Parathyroid adenoma (tissue), 2 donors: ENCODE results near the gene TMEM178B.

Source experiments
- H2AFZ ChIP-seq: fragments of 300-600 bp; sonication (generic); one replicate; pipeline ENCODE4 v1.7.0; 2017; ENCODE audit warnings: antibody characterized with exemption, mild to moderate bottlenecking
- H3K27ac ChIP-seq: fragments of 300-600 bp; sonication (generic); one replicate; pipeline ENCODE4 v1.7.0; 2017
- H3K27me3 ChIP-seq: fragments of 300-600 bp; sonication (generic); one replicate; pipeline ENCODE4 v1.7.0; 2017; ENCODE audit warnings: low read length; ENCODE audit not compliant: control insufficient read depth, insufficient read depth
- H3K36me3 ChIP-seq: fragments of 300-600 bp; sonication (generic); one replicate; pipeline ENCODE4 v1.7.0; 2017; ENCODE audit warnings: low read length; ENCODE audit not compliant: control insufficient read depth, insufficient read depth
- H3K4me1 ChIP-seq: fragments of 300-600 bp; sonication (generic); one replicate; pipeline ENCODE4 v1.7.0; 2017; ENCODE audit warnings: control low read depth
- H3K4me2 ChIP-seq: fragments of 300-600 bp; sonication (generic); one replicate; pipeline ENCODE4 v1.7.0; 2017; ENCODE audit warnings: low read length
- H3K4me3 ChIP-seq: fragments of 300-600 bp; sonication (generic); one replicate; pipeline ENCODE4 v1.7.0; 2017; ENCODE audit warnings: low read depth, low read length
- H3K79me2 ChIP-seq: fragments of 300-600 bp; sonication (generic); one replicate; pipeline ENCODE4 v1.7.0; 2017; ENCODE audit warnings: control low read depth
- H3K9ac ChIP-seq: fragments of 300-600 bp; sonication (generic); one replicate; pipeline ENCODE4 v1.7.0; 2017; ENCODE audit warnings: mild to moderate bottlenecking
- H3K9me3 ChIP-seq: fragments of 300-600 bp; sonication (generic); one replicate; pipeline ENCODE4 v1.7.0; 2017; ENCODE audit warnings: low read length; ENCODE audit not compliant: control insufficient read depth
- TF ChIP-seq, protein P1 (sequence below): fragments of 300-600 bp; sonication (generic); IDR thresholded peaks from one replicate; pipeline ENCODE4 v1.7.0; 2017; ENCODE audit warnings: antibody characterized with exemption, mild to moderate bottlenecking
- donor health status: primary hyperparathyroidism.

Gene TMEM178B

DNA sequence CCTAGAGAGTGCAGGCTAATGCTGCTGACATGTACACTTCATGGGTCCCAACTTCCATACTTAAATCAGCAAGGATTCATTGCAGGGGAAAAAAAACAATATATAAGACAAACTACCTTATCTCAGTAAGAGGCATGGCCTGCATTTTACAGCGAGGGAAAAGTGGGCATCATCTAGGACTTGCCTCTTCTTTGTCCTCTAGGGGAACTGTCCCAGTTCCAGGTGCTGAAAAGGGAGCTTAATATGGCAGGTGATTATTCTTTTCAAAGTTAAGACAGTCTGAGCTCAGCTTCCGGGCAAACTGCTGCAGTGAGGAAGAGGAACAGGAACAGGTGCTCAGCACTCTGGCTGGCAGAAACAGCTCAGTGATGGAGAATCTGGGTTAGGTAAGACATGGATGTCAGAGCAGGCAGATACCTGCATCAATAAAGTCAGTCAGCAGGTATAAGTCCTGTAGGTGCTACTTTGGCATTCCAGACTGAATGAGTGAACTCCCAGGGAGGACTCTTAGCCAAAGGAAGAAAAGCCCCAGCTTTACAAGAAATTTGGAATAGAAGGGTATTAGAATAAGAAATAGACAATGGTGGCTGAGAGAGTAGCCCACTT is 147.2 kb downstream of the TMEM178B start:
- no peak overlapping the region for H3K9ac ChIP-seq
- TF ChIP-seq, protein P1, sequence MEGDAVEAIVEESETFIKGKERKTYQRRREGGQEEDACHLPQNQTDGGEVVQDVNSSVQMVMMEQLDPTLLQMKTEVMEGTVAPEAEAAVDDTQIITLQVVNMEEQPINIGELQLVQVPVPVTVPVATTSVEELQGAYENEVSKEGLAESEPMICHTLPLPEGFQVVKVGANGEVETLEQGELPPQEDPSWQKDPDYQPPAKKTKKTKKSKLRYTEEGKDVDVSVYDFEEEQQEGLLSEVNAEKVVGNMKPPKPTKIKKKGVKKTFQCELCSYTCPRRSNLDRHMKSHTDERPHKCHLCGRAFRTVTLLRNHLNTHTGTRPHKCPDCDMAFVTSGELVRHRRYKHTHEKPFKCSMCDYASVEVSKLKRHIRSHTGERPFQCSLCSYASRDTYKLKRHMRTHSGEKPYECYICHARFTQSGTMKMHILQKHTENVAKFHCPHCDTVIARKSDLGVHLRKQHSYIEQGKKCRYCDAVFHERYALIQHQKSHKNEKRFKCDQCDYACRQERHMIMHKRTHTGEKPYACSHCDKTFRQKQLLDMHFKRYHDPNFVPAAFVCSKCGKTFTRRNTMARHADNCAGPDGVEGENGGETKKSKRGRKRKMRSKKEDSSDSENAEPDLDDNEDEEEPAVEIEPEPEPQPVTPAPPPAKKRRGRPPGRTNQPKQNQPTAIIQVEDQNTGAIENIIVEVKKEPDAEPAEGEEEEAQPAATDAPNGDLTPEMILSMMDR, result no peak

DNA sequence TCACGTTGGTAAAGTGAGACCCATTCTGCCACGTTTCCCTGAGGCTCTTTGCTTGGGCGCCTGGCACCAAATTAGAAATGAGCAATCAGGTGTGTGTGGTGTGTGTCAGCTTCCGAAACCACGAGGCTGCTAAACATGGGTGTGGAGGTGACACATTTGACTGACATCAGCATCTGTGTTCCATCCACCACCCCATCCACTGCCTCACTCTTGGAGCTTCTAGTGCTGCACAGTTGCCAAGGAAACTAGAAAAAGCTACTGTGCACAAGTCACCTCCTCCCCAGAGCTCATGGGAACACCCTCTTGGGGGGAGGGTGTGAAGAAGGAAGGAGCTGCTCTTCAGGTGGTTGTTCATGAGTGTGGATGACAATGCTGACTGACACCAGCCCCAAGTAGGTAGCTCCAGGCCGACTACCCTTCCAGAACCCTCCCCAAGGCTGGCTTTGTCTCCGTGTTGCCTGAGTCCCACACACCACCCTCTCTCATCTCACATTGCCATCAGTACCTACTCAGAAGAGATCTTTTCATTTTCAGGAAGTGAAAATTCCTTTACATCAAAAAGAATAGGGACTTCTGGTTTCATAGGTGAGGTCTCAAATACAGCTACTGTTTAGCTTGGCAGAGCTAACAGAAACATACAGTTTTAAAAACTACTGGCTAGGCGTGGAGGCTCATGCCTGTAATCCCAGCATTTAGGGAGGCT is 152.2 kb downstream of the TMEM178B start:
- TF ChIP-seq, protein P1, result no peak
- Histone ChIP-seq H3K4me1 (peaks cover 26% of the 10 kb centered on the region), H3K27me3 (no peaks in the 10 kb centered on the region), H3K36me3 (no peaks in the 10 kb centered on the region), H3K9me3 (no peaks in the 10 kb centered on the region), H3K4me3 (no peak overlapping the region), H3K79me2 (peaks cover 18% of the 10 kb centered on the region), H3K4me2 (no peak overlapping the region), H3K9ac (no peak overlapping the region), H2AFZ (no peak overlapping the region), H3K27ac (no peak overlapping the region)

More for the DNA sequence above, 147.2 kb downstream of the TMEM178B start:
- no peak overlapping the region for H3K4me3 ChIP-seq
- peaks cover 13% of the 10 kb centered on the region for H3K79me2 ChIP-seq
- H3K27ac ChIP-seq, result no peak overlapping the region
- no peak overlapping the region for H3K4me2 ChIP-seq
- no peaks in the 10 kb centered on the region for H3K9me3 ChIP-seq
- H3K4me1 ChIP-seq, result peaks cover 21% of the 10 kb centered on the region
- no peaks in the 10 kb centered on the region for H3K27me3 ChIP-seq
- H3K36me3 ChIP-seq, result no peaks in the 10 kb centered on the region
- H2AFZ ChIP-seq, result no peak overlapping the region

DNA sequence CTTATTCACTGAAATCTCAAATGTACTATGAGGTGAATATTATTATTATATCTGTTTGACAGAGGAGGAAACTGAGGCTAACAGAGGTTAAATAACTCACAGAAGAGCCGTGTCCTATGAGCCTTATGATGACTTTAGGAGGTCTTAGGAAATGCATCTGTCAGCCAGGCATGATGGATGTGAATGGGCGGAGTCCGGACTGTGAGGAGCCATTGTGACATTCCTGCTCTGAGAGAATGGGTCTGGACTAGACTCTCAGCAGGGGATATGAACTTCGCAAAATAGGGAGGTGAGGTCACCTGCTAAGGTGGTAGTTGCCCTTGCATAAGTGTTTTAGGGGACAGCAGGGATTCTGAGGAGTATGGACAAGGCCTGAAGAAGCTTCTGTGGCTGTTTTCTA is 153.6 kb downstream of the TMEM178B start:
- no peak overlapping the region for H2AFZ ChIP-seq
- H3K4me2 ChIP-seq, result no peak overlapping the region
- no peak overlapping the region for H3K9ac ChIP-seq
- H3K4me1 ChIP-seq, result peaks cover 26% of the 10 kb centered on the region
- H3K27ac ChIP-seq, result no peak overlapping the region
- peaks cover 28% of the 10 kb centered on the region for H3K79me2 ChIP-seq
- TF ChIP-seq, protein P1, result no peak
- H3K27me3 ChIP-seq, result no peaks in the 10 kb centered on the region
- H3K36me3 ChIP-seq, result no peaks in the 10 kb centered on the region
- no peak overlapping the region for H3K4me3 ChIP-seq
- H3K9me3 ChIP-seq, result no peaks in the 10 kb centered on the region

DNA sequence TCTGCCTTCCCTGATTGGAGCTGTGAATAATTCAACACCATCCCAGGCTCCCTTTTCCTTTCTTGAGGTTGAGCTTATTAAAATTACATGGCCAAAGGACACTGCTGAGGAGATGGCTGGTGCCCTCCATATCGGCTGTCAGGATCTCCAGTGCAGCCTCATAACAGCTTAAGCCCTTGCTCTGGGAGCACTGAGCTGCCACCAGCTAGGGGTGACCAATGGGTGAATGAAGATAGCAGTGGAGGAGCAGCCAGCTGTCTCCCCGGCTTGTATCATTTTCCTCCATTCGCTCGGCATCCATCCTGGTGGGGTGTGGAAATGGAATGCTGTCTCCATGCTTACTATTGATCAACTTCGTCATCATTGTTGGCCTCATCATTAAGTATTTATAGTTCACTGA is 154.6 kb downstream of the TMEM178B start:
- no peak overlapping the region for H3K4me2 ChIP-seq
- H3K27ac ChIP-seq, result no peak overlapping the region
- TF ChIP-seq, protein P1, result no peak
- H3K4me1 ChIP-seq, result peaks cover 26% of the 10 kb centered on the region
- no peak overlapping the region for H3K4me3 ChIP-seq
- H3K27me3 ChIP-seq, result no peaks in the 10 kb centered on the region
- H3K36me3 ChIP-seq, result no peaks in the 10 kb centered on the region
- H2AFZ ChIP-seq, result peak overlapping the region; percentile 25
- no peak overlapping the region for H3K9ac ChIP-seq
- H3K79me2 ChIP-seq, result peaks cover 37% of the 10 kb centered on the region
- H3K9me3 ChIP-seq, result no peaks in the 10 kb centered on the region
